CD4-positive, alpha-beta T cell treated with Interleukin-17A for 1 hour (primary cell): ENCODE data around the gene PTGIS.
A peak's percentile ranks its signal among the peaks of the same experiment; 100 is the strongest.

Experiments used
- DNase-seq: peaks from one replicate; pipeline ENCODE4 v3.0.0-alpha.2; 2020

PTGIS gene

DNA sequence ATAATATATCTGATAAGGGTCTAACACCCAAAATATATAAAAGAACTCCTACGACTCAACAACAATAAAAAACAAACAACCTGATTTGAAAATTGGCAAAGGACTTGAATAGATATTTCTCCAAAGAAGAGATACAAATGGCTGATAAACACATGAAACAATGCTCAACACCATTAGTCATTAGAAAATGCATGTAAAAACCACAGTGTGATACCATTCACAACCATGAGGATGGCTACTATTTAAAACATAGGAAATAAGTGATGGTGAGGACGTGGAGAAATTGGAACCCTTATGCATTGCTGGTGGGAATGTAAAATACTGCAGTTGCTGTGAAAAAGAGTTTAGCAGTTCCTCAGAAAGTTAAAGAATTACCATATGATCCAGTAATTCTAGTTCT, 41.4 kb downstream of the PTGIS start:
- no peak for DNase-seq

DNA sequence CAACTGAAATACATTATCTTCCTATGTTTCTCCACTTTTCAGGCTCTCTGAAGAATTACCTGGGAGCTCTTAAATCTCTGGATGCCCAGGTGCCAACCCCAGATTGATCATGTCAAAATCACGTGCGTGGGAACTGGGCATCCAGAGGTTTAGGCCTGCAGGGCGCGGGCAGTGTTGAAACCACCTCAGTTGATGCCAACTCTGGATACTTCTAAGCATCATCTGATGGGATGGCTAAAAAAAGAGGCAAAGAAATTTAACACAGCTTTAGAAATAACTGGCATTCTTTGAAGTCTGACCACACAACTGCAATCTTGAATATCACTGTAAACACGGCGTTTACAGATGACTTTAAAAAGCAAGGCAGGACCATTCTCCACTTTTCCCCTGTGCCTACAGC, 41.9 kb downstream of the PTGIS start:
- no peak for DNase-seq

DNA sequence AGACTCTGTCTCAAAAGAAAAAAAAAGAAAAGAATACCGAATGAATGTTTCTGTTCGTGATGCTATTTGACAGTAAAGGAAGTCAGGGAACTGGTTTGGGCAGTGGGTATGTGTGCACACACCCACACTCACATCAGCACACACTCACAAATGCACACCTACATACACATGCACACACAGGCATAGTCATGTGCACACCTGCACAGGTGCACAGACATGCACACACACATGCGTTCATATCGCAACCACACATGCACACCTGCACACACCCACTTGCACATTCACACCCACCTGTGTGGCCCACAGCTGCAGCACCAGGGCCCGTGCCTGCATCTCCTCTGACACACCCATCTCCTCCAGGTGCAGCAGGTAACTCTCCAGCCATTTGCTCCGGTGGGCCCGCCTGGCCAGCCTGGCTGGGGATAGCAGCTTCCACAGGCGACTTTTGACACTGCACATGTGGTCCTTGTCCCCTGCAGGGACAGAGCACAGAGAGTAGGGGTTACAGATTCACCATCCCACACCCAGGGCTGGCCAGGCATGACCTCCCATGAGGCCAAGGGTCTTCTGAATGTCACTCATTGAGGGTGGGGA, 44.1 kb downstream of the PTGIS start:
- no peak for DNase-seq

DNA sequence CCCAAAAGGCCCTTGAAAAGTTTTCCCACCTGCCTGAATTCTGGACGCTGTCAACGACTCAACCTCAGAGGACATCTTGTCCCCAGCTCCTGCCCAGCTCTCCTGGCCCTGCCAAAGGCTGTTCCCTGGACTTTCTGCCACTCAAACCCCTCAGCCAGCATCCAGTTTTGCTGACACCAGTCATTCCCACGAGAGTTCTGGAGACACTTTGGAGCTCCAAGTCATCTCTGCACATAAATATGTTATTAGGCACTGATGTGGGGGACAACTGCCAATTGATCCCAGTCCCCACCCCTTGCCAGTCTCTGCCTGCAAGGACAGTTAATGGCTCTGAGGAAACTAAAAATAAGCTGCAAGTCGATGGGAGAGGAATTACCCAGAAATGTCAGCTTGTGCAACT, 46.6 kb downstream of the PTGIS start:
- DNase-seq: no peak

DNA sequence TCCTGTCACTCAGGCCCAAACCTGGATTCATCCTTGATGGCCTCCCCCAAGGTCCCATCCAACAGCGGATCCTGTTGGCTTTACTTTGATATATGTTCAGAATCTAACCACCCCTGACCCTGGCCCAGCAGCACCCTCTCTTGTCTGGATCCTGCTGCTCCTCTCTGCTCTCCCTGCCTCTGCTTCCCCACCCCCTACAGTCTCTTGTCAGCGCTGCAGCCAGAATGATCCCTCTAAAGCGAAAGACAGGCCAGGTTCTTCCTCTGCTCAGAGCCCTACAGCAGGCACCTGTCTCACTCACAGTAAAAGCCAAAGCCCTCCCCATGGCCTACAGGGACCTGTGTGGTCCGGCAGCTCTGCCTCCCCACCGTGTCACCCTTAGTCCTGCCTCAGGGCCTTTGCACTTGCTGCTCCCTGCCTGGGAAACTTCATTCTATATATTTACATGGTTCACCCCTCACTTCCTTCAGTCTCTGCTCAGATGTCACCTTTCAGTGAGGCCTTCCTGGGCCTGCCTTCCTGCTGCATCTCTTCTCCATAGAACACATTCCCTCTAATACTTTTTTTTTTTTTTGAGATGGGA, 48.1 kb downstream of the PTGIS start:
- no peak for DNase-seq

DNA sequence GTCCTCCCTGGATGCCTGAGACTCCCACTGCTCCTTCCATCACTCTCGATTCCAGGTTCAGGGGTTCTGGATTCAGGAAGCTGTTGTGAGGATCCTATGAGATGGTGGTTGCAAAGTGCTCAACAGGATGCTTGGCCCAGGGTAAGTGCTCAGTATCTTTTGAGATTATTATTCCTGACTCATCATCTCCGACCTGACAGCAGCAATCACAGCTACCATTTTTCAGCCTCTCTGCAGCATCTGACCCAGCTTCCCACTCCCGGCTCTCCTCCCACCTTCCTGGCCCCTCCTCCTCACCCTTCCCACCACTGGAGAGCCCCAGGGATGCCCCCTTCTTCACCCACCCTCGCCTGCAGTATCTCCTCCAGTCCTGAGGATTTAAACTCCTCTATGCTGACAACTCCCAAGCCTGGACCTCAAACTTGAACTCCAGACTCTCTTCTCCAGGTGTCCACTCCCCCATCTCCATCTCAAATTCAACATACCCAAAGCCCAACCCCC, 48.7 kb downstream of the PTGIS start:
- DNase-seq: no peak

DNA sequence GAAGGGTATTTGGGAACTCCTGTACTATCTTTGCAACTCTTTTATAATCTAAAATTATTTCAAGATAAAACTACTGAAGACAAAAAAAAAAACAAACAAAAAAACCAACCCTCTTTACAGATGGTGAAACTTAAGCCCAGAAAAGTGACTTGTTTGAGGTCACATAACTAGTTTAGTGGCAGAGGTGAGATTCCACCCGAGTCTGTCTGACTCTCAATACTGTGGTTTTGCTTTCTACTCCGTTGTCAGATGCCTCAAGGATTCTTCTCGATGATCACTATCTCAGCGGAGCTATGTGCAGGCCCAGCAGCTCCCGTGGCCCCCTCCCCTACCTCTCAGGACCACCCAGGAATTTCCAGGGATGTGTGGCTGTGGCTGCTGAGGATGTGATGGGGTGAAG, 49.4 kb downstream of the PTGIS start:
- DNase-seq: no peak

DNA sequence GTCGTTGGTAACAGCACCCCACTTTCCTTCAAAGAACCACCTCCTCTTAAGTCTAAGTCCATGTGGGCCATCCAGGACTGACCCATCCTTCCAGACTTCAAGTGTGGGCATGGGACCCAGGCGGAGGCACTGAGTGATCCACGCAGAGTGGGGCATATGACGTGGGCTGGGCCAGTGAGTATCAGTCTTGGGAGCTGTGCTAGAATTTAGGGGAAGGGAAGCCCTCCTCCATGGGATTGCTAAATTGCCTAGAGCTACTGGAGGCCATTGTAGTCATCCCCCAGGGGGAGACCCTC, 50.2 kb downstream of the PTGIS start:
- DNase-seq: no peak

DNA sequence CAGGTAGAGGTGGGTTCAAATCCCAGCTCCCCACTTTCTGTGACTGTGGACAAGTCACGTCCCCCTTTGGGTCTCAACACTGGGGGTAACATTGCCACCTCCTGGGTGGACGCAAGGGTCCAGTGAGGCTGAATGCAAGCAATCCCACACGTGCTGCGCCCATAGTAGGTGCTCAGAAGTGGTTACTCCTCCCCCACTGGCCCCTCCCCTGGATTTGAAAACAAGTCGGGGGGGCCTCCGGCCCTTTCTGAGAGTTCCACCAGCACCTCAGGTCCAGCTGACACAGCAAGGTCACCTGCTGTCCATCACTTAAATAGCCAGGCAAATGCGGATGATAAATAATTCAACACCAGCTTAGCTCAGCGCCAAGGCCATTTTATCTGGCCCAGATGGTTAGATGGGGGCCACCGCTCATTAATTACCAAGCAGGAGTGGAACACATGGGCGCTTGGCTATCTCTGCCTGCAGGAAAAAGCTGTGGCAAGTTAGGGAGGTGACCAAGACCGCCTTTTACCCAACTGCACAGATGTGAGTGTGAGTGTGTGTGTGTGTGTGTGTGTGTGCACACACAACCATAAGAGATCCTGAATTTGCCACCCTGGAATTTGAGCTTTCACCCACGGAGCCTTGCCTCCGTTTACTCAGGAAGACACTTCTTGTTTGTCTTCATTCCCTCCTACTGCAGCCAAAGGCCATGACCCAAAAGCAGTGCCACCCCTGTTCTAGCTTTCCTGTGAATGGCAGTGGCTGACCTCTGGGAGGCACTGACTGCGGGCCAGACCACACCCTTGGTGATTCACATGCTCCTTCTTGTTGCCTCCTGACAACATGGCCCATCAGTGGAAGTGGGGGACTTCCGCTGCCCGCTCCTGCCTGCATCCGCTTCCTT, 50.8 kb downstream of the PTGIS start:
- DNase-seq: no peak

DNA sequence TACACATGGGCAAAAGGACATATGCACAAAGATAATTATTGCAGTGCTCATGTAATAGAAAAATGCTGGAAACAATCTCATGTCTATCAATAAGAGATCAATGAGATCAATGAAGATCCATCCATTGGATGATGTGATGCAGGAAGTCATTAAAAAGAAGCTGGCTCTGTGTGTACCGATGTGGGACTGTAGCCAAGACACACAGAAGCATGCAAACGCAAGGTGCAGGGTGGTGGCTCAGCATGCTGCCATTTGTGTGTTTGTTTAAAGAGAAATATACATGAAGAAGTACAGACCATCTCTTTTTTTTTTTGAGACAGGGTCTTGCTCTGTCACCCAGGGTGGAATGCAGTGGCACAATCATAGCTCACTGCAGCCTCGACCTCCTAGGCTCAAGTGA, 52.4 kb downstream of the PTGIS start:
- no peak for DNase-seq

DNA sequence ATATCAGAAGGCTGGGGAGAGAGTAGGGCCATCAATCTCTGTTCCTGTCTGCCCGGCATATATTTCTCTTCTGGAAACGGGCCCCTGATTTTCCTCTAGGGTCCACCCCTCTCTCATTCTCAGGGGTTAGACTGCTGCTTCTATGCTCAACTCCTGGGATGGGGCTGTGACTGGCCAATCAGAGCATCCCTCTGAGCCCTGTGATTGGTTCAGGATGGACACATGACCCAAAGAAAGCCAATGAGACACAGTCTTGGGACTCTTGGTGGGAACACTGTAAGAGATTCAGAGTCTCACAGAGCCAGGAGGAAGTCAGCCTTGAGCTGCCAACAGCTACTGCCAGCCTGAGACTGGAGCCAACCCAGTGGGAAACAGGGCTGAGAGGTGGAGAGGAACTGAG, 54.4 kb downstream of the PTGIS start:
- no peak for DNase-seq

DNA sequence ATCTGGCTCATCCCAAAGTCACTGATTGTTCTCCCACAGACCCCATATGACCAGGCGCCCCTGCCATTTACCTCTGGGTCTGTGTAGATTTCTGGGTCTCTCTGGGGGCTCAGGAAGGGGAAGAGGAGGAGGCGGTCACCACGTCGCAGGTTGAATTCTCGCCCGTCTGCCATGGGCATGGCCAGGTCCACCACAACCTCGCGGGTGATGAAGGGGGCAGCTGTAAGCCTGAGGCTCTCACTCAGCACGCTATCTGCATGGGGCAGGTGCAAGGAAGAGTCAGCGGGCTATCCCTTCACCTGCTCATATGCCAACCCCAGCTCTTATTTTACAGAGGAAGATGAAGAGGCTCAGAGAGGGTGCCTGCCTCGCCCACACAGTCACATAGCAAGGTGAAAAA, 54.9 kb downstream of the PTGIS start:
- DNase-seq: no peak

DNA sequence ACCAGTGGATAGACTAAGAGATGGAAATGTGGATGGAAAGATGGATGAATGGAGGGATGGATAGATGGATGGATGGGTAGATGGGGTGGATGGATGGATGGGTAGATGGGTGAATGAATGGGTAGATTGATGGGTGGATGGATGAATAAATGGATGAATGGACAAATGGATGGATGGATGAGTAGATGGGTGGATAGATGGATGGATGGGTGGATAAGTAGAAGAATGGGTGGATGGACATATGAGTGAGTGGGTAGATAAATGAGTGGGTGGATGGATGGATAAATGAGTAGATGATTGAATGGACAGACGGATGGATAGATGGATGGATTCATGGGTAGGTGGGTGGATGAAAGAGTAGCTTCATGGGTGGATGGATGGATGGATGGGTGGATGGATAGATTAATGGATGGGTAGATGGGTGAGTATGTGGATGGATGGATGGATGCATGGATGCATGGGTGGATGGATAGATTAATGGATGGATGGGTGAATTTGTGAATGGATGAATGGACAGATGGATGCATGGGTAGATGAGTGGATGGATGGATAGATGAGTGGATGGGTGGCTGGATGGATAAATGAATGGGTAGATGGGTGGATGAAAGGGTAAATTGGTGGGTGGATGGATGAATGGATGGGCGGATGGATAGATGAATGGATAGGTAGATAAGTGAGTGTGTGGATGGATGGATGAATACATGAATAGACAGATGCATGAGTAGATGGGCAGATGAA, 56.0 kb downstream of the PTGIS start:
- DNase-seq: no peak

DNA sequence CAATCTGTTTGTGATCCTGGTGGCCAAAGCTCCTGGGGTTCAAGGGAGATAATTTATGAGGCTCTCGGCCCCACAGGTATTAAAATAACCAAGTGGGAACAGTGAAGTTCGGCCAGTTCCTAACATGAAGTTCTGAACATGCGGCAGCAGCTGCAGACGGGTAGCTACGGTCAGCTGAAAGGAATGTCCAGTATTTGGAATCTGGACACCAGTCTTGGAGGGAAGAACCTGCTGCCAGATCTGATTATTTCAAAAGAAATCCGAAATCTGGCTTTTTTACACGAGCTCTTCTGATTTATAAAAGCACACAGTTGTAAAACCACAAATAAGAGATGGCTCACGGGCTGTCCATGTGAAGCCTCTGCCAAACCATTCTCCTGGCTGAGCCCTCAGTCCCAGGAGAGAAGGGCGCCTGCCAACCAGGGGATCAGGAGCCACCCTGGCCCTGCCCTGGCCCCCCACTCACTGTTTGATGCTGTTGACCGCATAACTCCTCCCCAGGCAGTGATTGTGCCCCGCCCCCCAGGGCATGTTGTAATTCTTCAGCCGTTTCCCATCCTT, 57.3 kb downstream of the PTGIS start:
- DNase-seq: no peak

DNA sequence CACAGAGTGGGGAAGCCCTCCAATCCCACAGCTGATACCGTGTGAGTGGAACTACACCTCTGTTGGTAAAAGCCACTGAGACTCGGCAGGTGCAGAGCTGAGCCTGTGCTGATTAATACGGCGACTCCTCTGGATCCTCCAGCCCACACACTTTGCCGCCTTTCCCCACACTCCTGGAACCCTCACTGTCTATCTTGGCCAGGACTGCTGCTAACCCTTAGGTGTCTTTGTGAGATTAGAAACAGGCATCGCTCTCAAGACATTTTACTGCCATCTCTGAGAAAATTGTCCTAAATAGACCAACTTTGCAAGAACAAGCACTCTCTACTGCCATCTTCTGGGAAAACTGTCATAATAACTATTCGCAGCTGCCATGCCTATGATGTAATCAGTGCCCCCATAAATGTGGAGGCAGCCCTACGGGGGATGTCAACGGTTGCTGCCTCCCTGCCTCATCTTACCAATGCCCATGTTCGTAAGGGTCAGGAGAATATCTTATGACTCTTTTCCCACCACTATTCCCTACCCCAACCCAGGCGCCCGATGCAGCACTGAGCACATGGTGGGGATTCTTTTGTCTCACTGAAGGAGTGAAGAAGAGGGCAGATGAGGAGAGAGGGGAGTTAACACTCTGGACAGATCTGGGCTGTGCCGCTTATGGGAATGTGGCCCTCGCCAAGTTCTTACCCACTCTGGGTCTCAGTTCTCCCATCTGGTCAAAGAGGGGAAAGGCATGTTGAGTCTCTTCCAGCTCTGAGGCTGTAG, 59.3 kb downstream of the PTGIS start:
- DNase-seq: peak; percentile 46

DNA sequence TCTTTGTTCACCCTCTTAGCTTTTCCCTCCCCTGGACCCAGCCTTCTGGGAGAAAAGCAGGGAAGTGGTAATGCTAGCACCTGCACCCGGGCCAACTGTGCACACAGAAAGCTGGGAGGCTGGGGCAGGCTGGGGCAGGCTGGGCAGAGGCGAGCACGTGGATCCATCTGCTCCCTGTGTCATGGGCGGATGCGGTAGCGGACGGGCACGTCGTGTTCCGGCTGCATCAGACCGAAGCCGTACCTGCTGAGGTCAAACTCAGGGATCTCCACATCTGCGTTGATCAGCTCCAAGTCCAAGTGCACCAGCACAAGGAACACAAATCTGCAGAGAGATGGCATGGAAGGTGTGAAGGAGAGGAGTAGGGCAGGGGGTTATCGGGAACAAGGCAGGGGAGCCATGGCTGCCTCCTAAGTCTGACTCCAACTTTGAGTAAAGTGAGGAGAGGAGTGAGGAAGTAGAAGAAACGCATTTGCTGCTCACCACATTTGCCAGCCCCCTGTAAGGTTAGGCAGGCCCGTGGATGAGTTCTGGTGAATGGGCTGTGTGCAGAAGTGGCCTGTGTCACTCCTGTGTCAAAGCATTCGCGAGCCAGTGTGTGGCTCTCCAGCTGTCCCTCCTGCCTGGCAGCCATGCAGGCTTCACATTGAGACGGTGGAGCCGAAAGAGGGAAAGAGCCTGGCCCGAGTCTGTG, 60.0 kb downstream of the PTGIS start:
- DNase-seq: no peak

DNA sequence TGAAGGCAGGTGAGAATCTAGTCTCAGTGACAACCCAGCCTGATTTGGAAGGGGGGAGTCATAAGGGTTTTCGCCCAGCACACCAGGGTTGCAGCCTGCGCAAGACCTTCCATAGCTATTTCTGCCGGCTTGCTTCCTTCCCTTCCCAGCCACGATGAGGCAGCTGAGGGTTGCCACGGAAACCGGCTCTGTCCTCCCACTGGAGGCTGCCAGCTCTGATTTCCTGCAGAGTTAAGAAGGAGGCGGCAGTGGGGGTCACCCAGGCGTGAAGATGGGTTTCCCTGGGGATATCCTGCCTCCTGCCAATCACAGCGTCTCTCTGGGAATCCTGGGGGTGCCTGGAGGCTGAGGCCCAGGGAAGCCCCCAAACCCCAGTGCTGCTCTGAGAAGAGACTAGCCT, 62.4 kb downstream of the PTGIS start:
- no peak for DNase-seq

DNA sequence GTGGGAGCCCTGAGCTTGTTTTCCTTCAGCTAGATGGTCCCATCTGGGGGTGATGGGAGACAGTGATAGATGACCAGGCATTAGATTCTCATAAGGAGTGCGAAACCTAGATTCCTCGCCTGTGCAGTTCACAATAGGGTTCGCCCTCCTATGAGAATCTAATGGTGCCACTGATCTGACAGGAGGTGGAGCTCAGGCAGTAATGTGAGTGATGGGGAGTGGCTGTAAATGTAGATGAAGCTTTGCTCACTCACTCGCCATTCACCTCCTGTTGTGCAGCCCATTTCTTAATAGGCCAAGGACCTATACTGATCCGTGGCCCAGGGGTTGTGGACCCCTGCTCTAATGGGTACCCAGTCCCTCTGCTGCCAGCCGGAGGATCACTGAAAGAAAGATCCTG, 64.8 kb downstream of the PTGIS start:
- DNase-seq: no peak

DNA sequence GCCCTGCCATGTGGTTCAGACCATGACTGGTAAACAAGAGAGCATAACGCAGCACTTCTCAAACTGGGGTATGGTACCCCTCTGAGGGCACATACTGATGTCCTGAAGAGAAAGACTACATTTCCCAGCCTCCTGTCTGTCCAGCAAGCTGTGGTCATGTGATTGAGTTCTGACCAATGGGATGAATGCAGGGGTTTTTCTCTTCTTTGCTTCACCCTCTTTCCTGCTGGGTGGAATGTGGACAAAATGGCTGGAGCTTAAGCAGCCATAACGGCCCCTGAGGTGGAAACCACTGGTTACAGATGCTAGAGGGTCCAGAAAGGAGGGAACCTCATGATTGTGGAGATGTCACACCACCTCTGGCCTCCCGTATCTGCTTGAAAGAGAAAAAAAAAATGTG, 66.0 kb downstream of the PTGIS start:
- no peak for DNase-seq

DNA sequence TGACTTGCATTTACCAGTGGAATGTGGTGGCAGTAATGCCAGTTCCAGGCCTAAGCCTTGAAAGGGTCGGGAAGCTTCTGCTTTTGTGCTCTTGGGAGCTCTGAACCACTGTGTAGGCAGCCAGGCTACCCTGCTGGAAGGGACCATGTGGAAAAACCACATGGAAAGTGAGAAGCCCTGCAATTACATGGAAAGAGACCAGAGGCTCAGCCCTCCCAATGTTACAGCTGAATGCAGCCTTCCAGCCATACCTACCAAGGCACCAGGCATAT, 70.6 kb downstream of the PTGIS start:
- DNase-seq: no peak

DNA sequence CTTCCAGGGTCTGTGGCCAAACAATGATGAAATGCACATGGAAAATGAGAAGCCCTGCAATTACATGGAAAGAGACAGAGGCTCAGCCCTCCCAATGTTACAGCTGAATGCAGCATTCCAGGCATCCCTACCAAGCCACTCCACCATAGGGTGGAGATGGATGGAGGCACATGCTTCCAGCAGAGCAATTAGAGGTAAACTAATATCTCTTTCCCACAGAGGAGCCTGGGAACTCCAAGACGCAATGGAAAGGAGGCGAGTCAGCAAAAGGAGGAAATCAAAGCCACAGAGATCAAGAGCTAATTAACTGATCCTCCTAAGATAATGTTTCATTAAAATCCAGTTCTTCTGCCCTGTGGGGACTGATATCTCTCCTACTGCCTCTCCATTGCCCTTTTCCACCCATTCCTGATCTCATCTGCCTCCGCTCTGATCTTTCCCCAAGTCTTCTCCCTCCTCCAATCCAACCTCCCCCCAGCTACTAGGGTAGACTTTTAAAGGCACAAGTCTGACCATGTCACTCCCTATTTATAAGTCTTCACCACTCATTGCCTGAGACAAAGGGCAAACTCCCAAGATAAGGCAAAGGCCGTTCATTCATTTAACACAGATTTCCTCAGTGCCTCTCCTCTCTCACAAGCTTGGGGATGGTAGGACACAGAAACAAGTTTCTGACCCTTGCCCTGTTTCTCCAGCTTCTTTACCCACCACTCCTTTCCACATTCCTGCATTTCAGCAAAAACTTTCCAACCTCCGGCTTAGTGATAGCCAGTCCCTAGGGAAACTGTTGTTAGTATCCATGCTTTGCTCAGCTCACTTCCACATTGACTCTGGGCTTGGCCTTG, 71.2 kb downstream of the PTGIS start:
- DNase-seq: no peak
